Measurements from ENCODE around the gene TBC1D22A. TPM values are rescaled to one million over a fixed set of nuclear protein-coding genes. Genes with fewer than 3 reads are reported as not detected.

Gene TBC1D22A
- total and polyA plus RNA-seq, 2 experiments from 2014 or later, result 9.6 to 13.3 TPM

- H3F3A ChIP-seq (replicated peaks; ENCODE audit: low read depth), result no peaks in the 10 kb centered on the region
- H3K27ac Mint-ChIP-seq, result no peak overlapping the region
Observed at GRCh38 chr22:47173535-47174021, 411.1 kb downstream of the TBC1D22A start.

GRCh38 chr22:47174096-47174495 lies 411.6 kb downstream of the TBC1D22A start:
- Histone ChIP-seq H3K9me2 (ENCODE audit: insufficient read depth) (no peaks in the 10 kb centered on the region), H3K79me2 (replicated peaks; ENCODE audit: insufficient read depth) (no peaks in the 10 kb centered on the region), H3K4me2 (no peak overlapping the region), H3K36me3 (ENCODE audit: insufficient read depth) (no peaks in the 10 kb centered on the region), H3K4me1 (ENCODE audit: insufficient read depth) (no peaks in the 10 kb centered on the region), H2AFZ (no peak overlapping the region), H3K27me3 (ENCODE audit: insufficient read depth) (no peaks in the 10 kb centered on the region), H4K20me1 (replicated peaks; ENCODE audit: insufficient read depth) (no peaks in the 10 kb centered on the region), H3K4me3 (no peak overlapping the region), H3F3A (replicated peaks; ENCODE audit: low read depth) (no peaks in the 10 kb centered on the region), H3K27ac (ENCODE audit: low read depth) (no peak overlapping the region)
- Mint-ChIP-seq H3K27me3 (ENCODE audit: insufficient read depth, low read depth, poor library complexity) (peaks cover 3% of the 10 kb centered on the region), H3K36me3 (ENCODE audit: low read depth) (peaks cover 13% of the 10 kb centered on the region; the same call in 2 of the 3 replicates), H3K4me1 (no peaks in the 10 kb centered on the region), H3K27ac (no peak overlapping the region), H3K9me3 (peaks cover 17% of the 10 kb centered on the region), H3K4me3 (no peak overlapping the region)
- ATAC-seq, result no peak
- no peak for DNase-seq (ENCODE audit: low spot score)
- TF ChIP-seq ZNF114 (CRISPR knock-in tag; IDR thresholded peaks at IDR 0.05) (no peak), CREB1 (CRISPR knock-in tag; IDR thresholded peaks at IDR 0.05; ENCODE audit: low read depth) (no peak), NANOG (IDR thresholded peaks at IDR 0.05; ENCODE audit: borderline replicate concordance) (no peak), EZH2phosphoT487 (IDR thresholded peaks at IDR 0.05; ENCODE audit: unreplicated experiment) (no peak), CTCF (conservative IDR thresholded peaks at IDR 0.05; ENCODE audit: low read depth in 2 of 2) (no peak), POLR2AphosphoS5 (IDR thresholded peaks at IDR 0.05; ENCODE audit: low read depth) (no peak), EZH2 (IDR thresholded peaks at IDR 0.05; ENCODE audit: low read depth, unreplicated experiment) (no peak), ZNF331 (CRISPR knock-in tag; IDR thresholded peaks at IDR 0.05; ENCODE audit: low read depth) (no peak), STAT1 (IDR thresholded peaks at IDR 0.05; ENCODE audit: unreplicated experiment) (no peak), ETS1 (IDR thresholded peaks at IDR 0.05) (no peak), ZNF462 (CRISPR knock-in tag; IDR thresholded peaks at IDR 0.05) (no peak)

More at GRCh38 chr22:47173535-47174021, 411.1 kb downstream of the TBC1D22A start:
- H3K9me3 Mint-ChIP-seq, result peaks cover 12% of the 10 kb centered on the region
- ATAC-seq, result no peak
- no peak overlapping the region for H2AFZ ChIP-seq
- no peak for DNase-seq (ENCODE audit: low spot score)
- no peaks in the 10 kb centered on the region for H3K4me1 Mint-ChIP-seq
- H3K4me2 ChIP-seq, result no peak overlapping the region
- H3K9me2 ChIP-seq (ENCODE audit: insufficient read depth), result no peaks in the 10 kb centered on the region
- no peak overlapping the region for H3K27ac ChIP-seq (ENCODE audit: low read depth)
- no peak for TF ChIP-seq NANOG (IDR thresholded peaks at IDR 0.05; ENCODE audit: borderline replicate concordance)
- H3K27me3 Mint-ChIP-seq (ENCODE audit: insufficient read depth, low read depth, poor library complexity), result peaks cover 3% of the 10 kb centered on the region
- no peak overlapping the region for H3K4me3 ChIP-seq
- H3K79me2 ChIP-seq (replicated peaks; ENCODE audit: insufficient read depth), result no peaks in the 10 kb centered on the region
- peaks cover 10% of the 10 kb centered on the region; the same call in 2 of the 3 replicates for H3K36me3 Mint-ChIP-seq (ENCODE audit: low read depth)
- no peaks in the 10 kb centered on the region for H3K4me1 ChIP-seq (ENCODE audit: insufficient read depth)
- H3K27me3 ChIP-seq (ENCODE audit: insufficient read depth), result no peaks in the 10 kb centered on the region
- H4K20me1 ChIP-seq (replicated peaks; ENCODE audit: insufficient read depth), result no peaks in the 10 kb centered on the region
- no peaks in the 10 kb centered on the region for H3K36me3 ChIP-seq (ENCODE audit: insufficient read depth)
- H3K4me3 Mint-ChIP-seq, result no peak overlapping the region
